Measurements from ENCODE around the gene SUN3.

Gene SUN3

DNA sequence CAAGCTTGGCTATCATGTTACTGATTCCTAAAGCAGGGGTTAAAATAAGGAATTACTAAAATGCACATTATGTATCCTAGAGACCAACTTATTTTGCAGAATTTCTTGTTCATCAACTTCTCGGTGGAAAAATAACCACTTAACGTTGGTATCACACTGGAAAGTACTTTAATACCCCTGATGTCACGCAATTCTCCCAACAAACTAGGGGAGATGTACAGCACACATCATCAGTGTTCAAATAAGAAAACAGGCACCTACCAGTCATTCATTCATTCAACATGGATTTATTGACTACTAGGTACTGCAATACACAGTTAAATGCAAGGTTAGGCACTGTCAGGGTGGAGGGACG is 50.1 kb downstream of the SUN3 start:
- no peaks in the 10 kb centered on the region for H3K27me3 Mint-ChIP-seq
- peak overlapping the region; percentile 99 for H3K27ac Mint-ChIP-seq
- peak overlapping the region; percentile 98 for H3K4me3 Mint-ChIP-seq
- peaks cover 36% of the 10 kb centered on the region for H3K4me1 Mint-ChIP-seq (ENCODE audit: low read depth)
- peaks cover 15% of the 10 kb centered on the region for H3K36me3 Mint-ChIP-seq
- no peaks in the 10 kb centered on the region for H3K9me3 Mint-ChIP-seq (ENCODE audit: low read depth)

GRCh38 chr7:47973739-47974138 is 55.2 kb downstream of the SUN3 start:
- Mint-ChIP-seq H3K4me1 (ENCODE audit: low read depth) (peaks cover 62% of the 10 kb centered on the region), H3K4me3 (no peak overlapping the region), H3K9me3 (ENCODE audit: low read depth) (no peaks in the 10 kb centered on the region), H3K27me3 (no peaks in the 10 kb centered on the region), H3K36me3 (peaks cover 22% of the 10 kb centered on the region), H3K27ac (peak overlapping the region; percentile 82)

DNA sequence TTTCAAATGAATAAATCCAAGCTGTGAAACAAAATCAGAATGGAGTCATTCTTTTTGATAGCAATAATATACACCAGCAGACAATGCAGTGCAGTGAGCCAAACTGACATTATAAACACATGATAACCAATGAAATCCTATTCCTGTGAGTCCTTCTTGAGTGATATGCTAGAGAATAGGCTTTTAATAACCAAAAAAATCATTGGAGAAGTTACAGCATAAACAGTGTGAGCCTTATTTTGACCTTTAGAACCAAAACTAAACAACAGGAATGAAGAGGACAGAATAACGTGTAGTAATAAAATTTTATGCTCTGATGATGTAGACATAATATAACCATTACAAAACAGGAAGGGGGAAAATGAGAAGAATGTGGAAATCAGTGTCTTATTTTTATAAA is 58.1 kb downstream of the SUN3 start:
- no peak overlapping the region for H3K4me3 Mint-ChIP-seq

DNA sequence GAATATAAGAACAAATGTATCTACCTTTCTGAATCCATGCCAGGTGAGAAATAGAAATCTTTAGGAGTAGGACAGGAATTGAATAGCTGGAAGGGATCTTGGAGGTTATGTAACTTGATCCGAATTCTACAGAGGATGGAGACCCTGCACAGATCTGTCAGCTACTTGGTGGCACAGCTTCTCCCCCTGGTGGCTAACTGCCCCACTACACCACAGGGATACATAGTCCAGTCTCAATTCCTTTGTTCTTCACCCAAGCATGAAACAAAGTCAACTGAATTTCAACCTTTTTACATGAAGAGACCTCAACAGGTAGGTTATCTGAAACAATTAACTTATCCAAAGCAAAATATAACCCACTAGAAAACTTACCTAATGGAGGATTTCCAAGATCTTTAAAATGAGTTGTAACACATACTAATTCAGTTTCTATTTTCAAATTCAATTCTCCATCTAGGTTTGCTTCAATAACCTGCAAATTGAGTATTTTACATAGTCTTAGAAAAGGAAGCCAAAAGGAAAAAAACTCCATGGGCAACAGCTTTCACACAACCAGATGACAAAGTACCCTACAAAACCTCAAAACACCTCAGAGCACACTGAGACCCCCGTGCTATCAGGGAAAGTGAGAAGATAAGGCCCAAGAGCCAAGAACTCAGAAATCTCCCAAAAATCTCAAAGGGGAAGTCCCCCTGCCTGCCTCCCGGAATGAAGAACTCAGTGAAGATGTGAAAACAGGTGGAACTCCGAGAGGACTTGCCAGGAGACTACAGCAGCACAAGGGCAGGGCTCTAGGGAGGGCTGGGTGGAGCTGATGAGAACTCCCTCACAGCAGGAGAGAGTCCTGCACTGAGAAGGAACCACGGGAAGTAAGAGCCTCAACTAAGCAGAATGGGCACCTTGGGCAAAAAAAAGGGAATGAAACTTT is 59.8 kb downstream of the SUN3 start:
- no peak overlapping the region for H3K4me3 Mint-ChIP-seq
- no peaks in the 10 kb centered on the region for H3K9me3 Mint-ChIP-seq (ENCODE audit: low read depth)
- peaks cover 43% of the 10 kb centered on the region for H3K4me1 Mint-ChIP-seq (ENCODE audit: low read depth)
- no peaks in the 10 kb centered on the region for H3K27me3 Mint-ChIP-seq
- H3K36me3 Mint-ChIP-seq: peaks cover 28% of the 10 kb centered on the region
- peak overlapping the region; percentile 28 for H3K27ac Mint-ChIP-seq

More for the DNA sequence above, 58.1 kb downstream of the SUN3 start:
- peaks cover 49% of the 10 kb centered on the region for H3K4me1 Mint-ChIP-seq (ENCODE audit: low read depth)
- H3K27ac Mint-ChIP-seq: peak overlapping the region; percentile 48
- no peaks in the 10 kb centered on the region for H3K9me3 Mint-ChIP-seq (ENCODE audit: low read depth)
- H3K27me3 Mint-ChIP-seq: no peaks in the 10 kb centered on the region
- H3K36me3 Mint-ChIP-seq: peaks cover 23% of the 10 kb centered on the region

GRCh38 chr7:47967708-47968107 is 61.2 kb downstream of the SUN3 start:
- H3K9me3 Mint-ChIP-seq (ENCODE audit: low read depth): no peaks in the 10 kb centered on the region
- peaks cover 30% of the 10 kb centered on the region for H3K4me1 Mint-ChIP-seq (ENCODE audit: low read depth)
- H3K4me3 Mint-ChIP-seq: no peak overlapping the region
- peaks cover 25% of the 10 kb centered on the region for H3K36me3 Mint-ChIP-seq
- H3K27ac Mint-ChIP-seq: no peak overlapping the region
- H3K27me3 Mint-ChIP-seq: no peaks in the 10 kb centered on the region

- Mint-ChIP-seq H3K36me3 (peaks cover 25% of the 10 kb centered on the region), H3K9me3 (ENCODE audit: low read depth) (no peaks in the 10 kb centered on the region), H3K4me1 (ENCODE audit: low read depth) (peaks cover 31% of the 10 kb centered on the region), H3K27ac (peak overlapping the region; percentile 75), H3K27me3 (no peaks in the 10 kb centered on the region), H3K4me3 (no peak overlapping the region)
Observed at GRCh38 chr7:47967123-47967522, 61.8 kb downstream of the SUN3 start.

DNA sequence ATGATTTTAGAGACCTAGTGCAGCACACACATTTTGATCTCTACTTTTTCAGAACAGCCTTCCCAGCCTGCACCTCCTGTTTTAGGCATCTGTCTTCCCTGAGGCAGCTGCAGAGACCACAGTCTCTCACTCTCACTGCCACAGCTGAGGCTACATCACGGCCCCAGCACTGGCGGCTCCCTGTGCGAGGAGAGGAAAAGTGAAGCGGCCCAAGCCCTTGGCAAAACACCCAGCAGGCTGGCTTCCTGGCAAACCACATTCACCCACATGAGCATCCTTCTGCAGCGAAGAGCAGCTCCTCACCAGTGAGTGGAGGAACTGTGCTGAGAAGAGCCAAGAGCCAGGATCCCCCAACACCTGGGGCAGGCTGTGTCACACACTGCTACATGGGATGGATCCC is 63.5 kb downstream of the SUN3 start:
- Mint-ChIP-seq H3K9me3 (ENCODE audit: low read depth) (no peaks in the 10 kb centered on the region), H3K36me3 (peaks cover 25% of the 10 kb centered on the region), H3K27me3 (no peaks in the 10 kb centered on the region), H3K27ac (no peak overlapping the region), H3K4me1 (ENCODE audit: low read depth) (peaks cover 20% of the 10 kb centered on the region), H3K4me3 (no peak overlapping the region)

GRCh38 chr7:47962262-47962661 is 66.6 kb downstream of the SUN3 start:
- H3K27ac Mint-ChIP-seq: no peak overlapping the region
- H3K9me3 Mint-ChIP-seq (ENCODE audit: low read depth): no peaks in the 10 kb centered on the region
- H3K4me3 Mint-ChIP-seq: no peak overlapping the region
- H3K4me1 Mint-ChIP-seq (ENCODE audit: low read depth): peaks cover 5% of the 10 kb centered on the region
- H3K27me3 Mint-ChIP-seq: no peaks in the 10 kb centered on the region
- peaks cover 26% of the 10 kb centered on the region for H3K36me3 Mint-ChIP-seq

DNA sequence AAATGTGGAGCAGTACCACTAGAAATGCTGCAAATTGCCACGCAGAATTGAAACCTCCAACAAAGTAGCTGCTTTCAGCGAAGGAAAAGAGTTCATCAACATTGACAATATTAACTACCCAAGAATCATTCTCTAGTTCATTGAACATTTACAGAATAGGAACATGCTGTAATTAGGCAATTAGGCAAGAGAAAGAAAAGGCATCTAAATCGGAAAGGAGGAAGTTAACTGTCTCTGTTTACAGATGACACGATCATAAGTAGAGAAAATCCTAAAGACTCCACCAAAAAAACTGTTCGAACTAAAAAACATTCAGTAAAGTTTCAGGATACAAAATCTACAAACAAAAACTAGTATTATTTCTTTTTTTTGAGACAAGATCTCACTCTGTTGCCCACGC is 71.8 kb downstream of the SUN3 start:
- no peak overlapping the region for H3K4me3 Mint-ChIP-seq
- peaks cover 12% of the 10 kb centered on the region for H3K36me3 Mint-ChIP-seq
- no peaks in the 10 kb centered on the region for H3K27me3 Mint-ChIP-seq
- H3K27ac Mint-ChIP-seq: no peak overlapping the region
- H3K9me3 Mint-ChIP-seq (ENCODE audit: low read depth): no peaks in the 10 kb centered on the region
- peaks cover 2% of the 10 kb centered on the region for H3K4me1 Mint-ChIP-seq (ENCODE audit: low read depth)

DNA sequence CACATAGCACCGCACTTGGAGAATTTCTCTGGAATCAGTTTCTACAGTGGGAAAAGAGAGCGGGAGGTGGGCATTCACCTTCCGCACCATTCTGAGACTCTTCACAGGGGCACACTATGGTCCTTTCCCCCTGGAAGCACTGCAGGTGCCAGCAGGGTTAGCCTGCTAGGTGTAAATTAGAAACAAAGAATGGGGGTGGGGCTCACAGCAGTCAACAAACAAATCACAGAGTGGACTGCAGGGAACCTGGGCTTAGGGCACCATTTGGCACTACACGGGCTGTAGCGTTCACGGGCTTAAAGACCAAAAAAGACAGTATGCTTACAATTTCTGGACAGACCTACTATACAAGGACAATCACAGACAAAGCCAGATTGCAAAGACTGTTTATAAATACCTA is 72.7 kb downstream of the SUN3 start:
- peaks cover 11% of the 10 kb centered on the region for H3K36me3 Mint-ChIP-seq
- no peak overlapping the region for H3K27ac Mint-ChIP-seq
- no peaks in the 10 kb centered on the region for H3K27me3 Mint-ChIP-seq
- no peaks in the 10 kb centered on the region for H3K9me3 Mint-ChIP-seq (ENCODE audit: low read depth)
- H3K4me1 Mint-ChIP-seq (ENCODE audit: low read depth): peaks cover 2% of the 10 kb centered on the region
- H3K4me3 Mint-ChIP-seq: no peak overlapping the region

DNA sequence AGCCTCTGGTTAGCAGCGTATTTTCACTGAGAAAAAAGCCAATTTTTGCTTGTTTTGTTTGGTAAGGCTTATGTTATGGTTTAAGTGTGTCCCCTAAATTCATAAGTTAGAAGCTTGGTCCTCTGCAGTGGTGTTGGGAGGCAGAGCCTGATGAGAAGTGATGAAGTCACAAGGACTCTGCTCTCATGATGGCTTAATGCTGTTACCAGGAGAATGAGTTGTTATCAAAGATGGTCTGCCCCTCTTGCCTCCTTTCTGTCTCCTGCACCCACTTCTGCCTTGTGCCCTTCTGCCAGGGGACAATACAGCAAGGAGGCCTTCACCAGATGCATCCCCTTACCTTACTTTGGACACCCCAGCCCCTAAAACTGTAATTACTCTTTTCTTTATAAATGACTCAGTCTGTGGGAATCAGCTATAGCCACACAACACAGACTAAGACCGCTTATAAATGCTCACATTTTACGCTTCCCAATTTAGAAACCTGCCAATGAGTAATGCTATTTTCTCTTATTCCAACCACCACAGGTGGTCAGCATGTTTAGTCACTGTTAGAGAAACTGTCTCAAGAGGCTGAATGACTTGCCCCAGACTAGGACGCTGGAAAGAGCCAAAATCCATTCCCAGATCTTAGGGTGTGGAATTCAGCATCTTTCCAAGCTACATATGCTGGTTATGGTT is 74.5 kb downstream of the SUN3 start:
- peak overlapping the region; percentile 24 for H3K27ac Mint-ChIP-seq
- H3K27me3 Mint-ChIP-seq: no peaks in the 10 kb centered on the region
- H3K4me3 Mint-ChIP-seq: no peak overlapping the region
- peaks cover 2% of the 10 kb centered on the region for H3K4me1 Mint-ChIP-seq (ENCODE audit: low read depth)
- H3K36me3 Mint-ChIP-seq: peaks cover 8% of the 10 kb centered on the region
- H3K9me3 Mint-ChIP-seq (ENCODE audit: low read depth): no peaks in the 10 kb centered on the region

GRCh38 chr7:47953822-47954221 is 75.1 kb downstream of the SUN3 start:
- Mint-ChIP-seq H3K27me3 (no peaks in the 10 kb centered on the region), H3K27ac (no peak overlapping the region), H3K4me3 (no peak overlapping the region), H3K36me3 (peaks cover 8% of the 10 kb centered on the region), H3K9me3 (ENCODE audit: low read depth) (no peaks in the 10 kb centered on the region), H3K4me1 (ENCODE audit: low read depth) (peaks cover 2% of the 10 kb centered on the region)

DNA sequence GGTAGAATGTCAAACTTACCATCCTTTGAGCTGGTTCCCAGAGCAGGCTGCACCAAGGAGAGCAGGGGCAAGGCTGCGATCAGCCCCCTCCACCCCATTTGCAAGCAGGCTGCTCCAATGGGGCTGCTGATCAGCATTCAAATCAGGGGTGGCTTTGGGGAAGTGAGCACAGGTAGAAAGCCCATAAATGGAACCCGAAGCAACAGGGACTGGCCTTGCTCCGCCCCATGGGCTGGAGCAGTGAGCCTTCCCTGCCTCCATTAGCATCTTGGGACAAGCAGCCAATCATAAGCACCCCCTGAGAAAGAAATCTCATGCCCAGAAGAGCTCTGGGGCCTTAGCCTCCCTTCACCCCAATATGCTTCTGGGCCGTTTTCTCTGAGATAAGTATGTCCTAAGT is 76.7 kb downstream of the SUN3 start:
- H3K4me3 Mint-ChIP-seq: no peak overlapping the region
- H3K9me3 Mint-ChIP-seq (ENCODE audit: low read depth): no peaks in the 10 kb centered on the region
- no peaks in the 10 kb centered on the region for H3K27me3 Mint-ChIP-seq
- H3K27ac Mint-ChIP-seq: no peak overlapping the region
- peaks cover 2% of the 10 kb centered on the region for H3K4me1 Mint-ChIP-seq (ENCODE audit: low read depth)
- peaks cover 2% of the 10 kb centered on the region for H3K36me3 Mint-ChIP-seq

- no peak overlapping the region for H3K4me3 Mint-ChIP-seq
- no peaks in the 10 kb centered on the region for H3K4me1 Mint-ChIP-seq (ENCODE audit: low read depth)
- H3K27me3 Mint-ChIP-seq: no peaks in the 10 kb centered on the region
- H3K36me3 Mint-ChIP-seq: peaks cover under 1% of the 10 kb centered on the region
- no peaks in the 10 kb centered on the region for H3K9me3 Mint-ChIP-seq (ENCODE audit: low read depth)
- no peak overlapping the region for H3K27ac Mint-ChIP-seq
Observed at GRCh38 chr7:47951374-47951773, 77.5 kb downstream of the SUN3 start.

DNA sequence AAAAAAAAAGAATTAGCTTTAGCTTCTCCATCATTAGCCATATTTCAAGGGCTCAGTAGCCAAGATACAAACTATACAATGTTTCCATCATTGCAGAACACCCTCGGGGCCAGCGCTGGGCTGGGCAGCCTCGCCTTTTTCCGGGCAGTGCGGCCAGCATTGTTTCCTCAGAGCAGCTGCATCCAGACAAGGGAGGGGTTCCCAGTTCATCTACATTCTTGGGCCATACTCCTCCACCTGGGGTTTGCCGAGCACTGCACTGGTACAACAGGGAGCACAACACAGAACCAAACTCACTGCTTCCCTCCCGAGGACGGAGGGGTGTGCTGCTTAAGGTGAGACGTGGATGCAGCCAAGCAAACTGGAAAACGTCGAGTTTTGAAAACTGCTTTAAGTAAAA is 78.2 kb downstream of the SUN3 start:
- Mint-ChIP-seq H3K4me3 (no peak overlapping the region), H3K27me3 (no peaks in the 10 kb centered on the region), H3K27ac (no peak overlapping the region), H3K9me3 (ENCODE audit: low read depth) (no peaks in the 10 kb centered on the region), H3K4me1 (ENCODE audit: low read depth) (no peaks in the 10 kb centered on the region), H3K36me3 (no peaks in the 10 kb centered on the region)

Data from activated naive CD8-positive, alpha-beta T cell (primary cell).